GM12878 (cell line): ENCODE measurements around the gene CHIA.

Source experiments
- ZNF274 ChIP-seq: IDR thresholded peaks from one replicate; pipeline ENCODE4 v1.8.0; 2011; ENCODE audit not compliant: insufficient read length, insufficient read depth
- TF ChIP-seq, protein P1 (sequence below), 3 experiments: IDR thresholded peaks in 2 of 3; conservative IDR thresholded peaks in 1 of 3; 2 replicates each; pipeline ENCODE4 v1.5.1; 2011; ENCODE audit warnings: low read depth in 3 of 3, low read length in 3 of 3, mild to moderate bottlenecking in 3 of 3, control low read depth in 2 of 3, moderate library complexity in 2 of 3, inconsistent platforms in 1 of 3, mixed read lengths in 1 of 3; ENCODE audit not compliant: control insufficient read depth in 2 of 3, insufficient read depth in 1 of 3; ENCODE audit errors: extremely low read depth in 1 of 3

DNA sequence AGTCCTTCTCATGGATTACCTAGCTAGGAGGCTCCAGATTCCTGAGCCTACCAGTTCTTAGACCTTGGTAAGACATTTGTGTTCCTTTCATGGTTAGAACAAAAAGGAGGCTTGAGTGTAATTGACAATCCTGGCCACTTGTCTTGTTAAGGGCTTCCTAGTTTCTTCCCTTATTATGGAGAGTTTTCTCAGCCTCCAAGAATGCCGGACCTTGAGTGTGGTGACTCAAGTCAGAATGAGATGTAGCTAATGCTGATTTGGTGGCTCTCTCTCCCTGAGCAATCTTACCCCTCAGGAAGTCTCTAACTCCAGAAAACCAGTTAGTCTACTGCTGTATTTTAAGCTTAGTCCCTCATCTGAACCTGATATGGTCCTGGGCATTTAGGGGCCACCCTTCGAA is 48.9 kb upstream of the CHIA start:
- TF ChIP-seq ZNF274 = no peak
- TF ChIP-seq, protein P1, sequence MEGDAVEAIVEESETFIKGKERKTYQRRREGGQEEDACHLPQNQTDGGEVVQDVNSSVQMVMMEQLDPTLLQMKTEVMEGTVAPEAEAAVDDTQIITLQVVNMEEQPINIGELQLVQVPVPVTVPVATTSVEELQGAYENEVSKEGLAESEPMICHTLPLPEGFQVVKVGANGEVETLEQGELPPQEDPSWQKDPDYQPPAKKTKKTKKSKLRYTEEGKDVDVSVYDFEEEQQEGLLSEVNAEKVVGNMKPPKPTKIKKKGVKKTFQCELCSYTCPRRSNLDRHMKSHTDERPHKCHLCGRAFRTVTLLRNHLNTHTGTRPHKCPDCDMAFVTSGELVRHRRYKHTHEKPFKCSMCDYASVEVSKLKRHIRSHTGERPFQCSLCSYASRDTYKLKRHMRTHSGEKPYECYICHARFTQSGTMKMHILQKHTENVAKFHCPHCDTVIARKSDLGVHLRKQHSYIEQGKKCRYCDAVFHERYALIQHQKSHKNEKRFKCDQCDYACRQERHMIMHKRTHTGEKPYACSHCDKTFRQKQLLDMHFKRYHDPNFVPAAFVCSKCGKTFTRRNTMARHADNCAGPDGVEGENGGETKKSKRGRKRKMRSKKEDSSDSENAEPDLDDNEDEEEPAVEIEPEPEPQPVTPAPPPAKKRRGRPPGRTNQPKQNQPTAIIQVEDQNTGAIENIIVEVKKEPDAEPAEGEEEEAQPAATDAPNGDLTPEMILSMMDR (IDR thresholded peaks at IDR 0.05 in 2 of 3, conservative IDR thresholded peaks at IDR 0.05 in 1 of 3; ENCODE audit: control insufficient read depth in 2 of 3, extremely low read depth in 1 of 3, insufficient read depth in 1 of 3, low read depth in 3 of 3, low read length in 3 of 3) = no peak
